NOMO-1 (cell line): ENCODE data around the gene OTP.
A peak's percentile ranks its signal among the peaks of the same experiment; 100 is the strongest.
"Not testable (repeated sequence)": the region's sequence is repeated elsewhere in the genome, so short reads cannot be mapped to it uniquely, and the experiment has no call there.

Source experiments
- DNase-seq, 2 experiments: peaks; one replicate each; lab custom pipeline; 2025; ENCODE audit not compliant: unreplicated experiment in 2 of 2; lab: John Stamatoyannopoulos, UW

OTP gene

GRCh38 chr5:77616920-77617319 lies 21.6 kb downstream of the OTP start:
- DNase-seq = no peak

- not testable (repeated sequence) for DNase-seq
Measured at GRCh38 chr5:77608927-77609326, 29.6 kb downstream of the OTP start.

GRCh38 chr5:77607324-77607723 lies 31.2 kb downstream of the OTP start:
- no peak for DNase-seq

GRCh38 chr5:77606279-77606678 lies 32.2 kb downstream of the OTP start:
- no peak for DNase-seq

- no peak for DNase-seq
Measured at GRCh38 chr5:77599679-77600078, 38.8 kb downstream of the OTP start.

- peak; percentile 38 to 93 for DNase-seq
Measured at GRCh38 chr5:77590347-77590746, 48.2 kb downstream of the OTP start.

- no peak for DNase-seq
Measured at GRCh38 chr5:77588175-77588574, 50.3 kb downstream of the OTP start.

GRCh38 chr5:77586101-77586500 lies 52.4 kb downstream of the OTP start:
- DNase-seq = no peak

GRCh38 chr5:77582143-77582542 lies 56.4 kb downstream of the OTP start:
- DNase-seq = not testable (repeated sequence)
